Measurements from ENCODE around the gene CCDC157. TPM values are rescaled to one million over a fixed set of nuclear protein-coding genes. Genes with fewer than 3 reads are reported as not detected.

The CCDC157 gene
- total and polyA plus RNA-seq, 10 of the 15 experiments (the other 5 are each of a cell fraction or from before 2014, with no cell fraction given), result 0.10 to 2.8 (median 1.2) TPM

DNA sequence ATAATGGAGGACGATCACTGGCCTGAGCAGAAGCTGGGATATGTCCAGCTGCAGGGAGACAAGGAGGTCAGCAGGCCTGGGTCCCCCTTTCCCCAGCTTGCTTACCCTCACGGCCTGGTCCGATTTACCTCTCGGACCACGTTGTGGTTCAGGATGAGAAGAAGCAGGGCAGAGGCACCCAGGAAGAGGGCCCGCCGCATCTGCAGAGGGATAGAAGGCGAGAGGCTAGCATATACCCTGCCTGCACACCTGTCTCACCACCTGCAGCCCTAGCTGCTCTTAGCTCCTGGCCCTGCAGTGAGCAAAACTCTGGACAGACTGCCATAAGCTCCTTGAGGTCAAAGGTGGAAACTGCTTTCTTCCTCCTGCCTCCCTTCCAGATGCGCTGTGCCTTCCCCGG, 29.1 kb downstream of the CCDC157 start:
- Histone ChIP-seq H3K9me3 (replicated peaks; ENCODE audit: control insufficient read depth, insufficient read depth, low read length) (peaks cover 1% of the 10 kb centered on the region; the same call in 2 of the 3 replicates), H4K20me1 (ENCODE audit: control insufficient read depth, insufficient read depth) (no peaks in the 10 kb centered on the region), H3K9ac (ENCODE audit: control insufficient read depth, insufficient read depth, low read length) (no peak overlapping the region), H3K4me2 (ENCODE audit: control insufficient read depth, insufficient read depth) (no peak overlapping the region), H3K79me2 (ENCODE audit: control insufficient read depth, insufficient read depth, low read length) (no peaks in the 10 kb centered on the region), H3K27ac (ENCODE audit: control insufficient read depth, insufficient read depth) (no peak overlapping the region), H3K36me3 (ENCODE audit: control insufficient read depth in 2 of 2, insufficient read depth in 2 of 2, low read length in 1 of 2) (no peaks in the 10 kb centered on the region), H3K4me1 (ENCODE audit: control insufficient read depth, insufficient read depth, low read length) (peaks cover 4% of the 10 kb centered on the region; the same call in 1 of the 2 replicates), H3K27me3 (replicated peaks in 1 of 2; ENCODE audit: control insufficient read depth in 2 of 2, insufficient read depth in 2 of 2, low read length in 1 of 2) (no peaks in the 10 kb centered on the region), H2AFZ (ENCODE audit: control insufficient read depth, low read depth, low read length) (no peak overlapping the region), H3K4me3 (no peak overlapping the region)
- RAD21 ChIA-PET (ENCODE audit: unreplicated experiment), result interaction anchor here (0.9 to 13.8 kb wide), 4 partner anchors 37 to 278 kb away, joined by 3 to 277 read pairs (median 4); partner anchors contain the start of genes CASTOR1 and TBC1D10A
- no peak for ATAC-seq
- SMC1A ChIA-PET (ENCODE audit: uncharacterized antibody, unreplicated experiment), result interaction anchor here (1.1 to 14.7 kb wide), 3 partner anchors 58 to 122 kb away, joined by 4 to 201 read pairs (median 5); partner anchors contain the start of gene CASTOR1
- no peak for FAIRE-seq
- CTCF ChIA-PET, result interaction anchor here (0.6 to 14.9 kb wide), 10 partner anchors 36 to 1337 kb away, joined by 3 to 436 read pairs (median 3); partner anchors contain the start of gene CASTOR1
- intact Hi-C loops (cut with micrococcal nuclease; ENCODE audit: unreplicated experiment), result loop anchor here (2.0 to 5.0 kb wide), 2 partner anchors 123 to 279 kb away; no protein-coding TSS in a partner anchor
- in situ Hi-C loops (cut with MboI), result loop anchor here (5.0 kb wide), 1 partner anchor 99 kb away; the partner anchor contains the start of gene CASTOR1
- no peak for DNase-seq (ENCODE audit: low read depth, low spot score)
- POLR2A ChIA-PET, result no interaction called here
- BruUV-seq (replicated peaks), result TSS peak; percentile 51
- no peak for TF ChIP-seq ETV6 (conservative IDR thresholded peaks at IDR 0.05 in 1 of 2, IDR thresholded peaks at IDR 0.05 in 1 of 2; ENCODE audit: borderline replicate concordance in 1 of 2, low read depth in 1 of 2)
- 89% methylated on average over 10 of the region's 10 CpGs for WGBS (ENCODE audit: insufficient coverage, insufficient replicate concordance, low lambda C conversion rate, missing lambda C conversion rate)

DNA sequence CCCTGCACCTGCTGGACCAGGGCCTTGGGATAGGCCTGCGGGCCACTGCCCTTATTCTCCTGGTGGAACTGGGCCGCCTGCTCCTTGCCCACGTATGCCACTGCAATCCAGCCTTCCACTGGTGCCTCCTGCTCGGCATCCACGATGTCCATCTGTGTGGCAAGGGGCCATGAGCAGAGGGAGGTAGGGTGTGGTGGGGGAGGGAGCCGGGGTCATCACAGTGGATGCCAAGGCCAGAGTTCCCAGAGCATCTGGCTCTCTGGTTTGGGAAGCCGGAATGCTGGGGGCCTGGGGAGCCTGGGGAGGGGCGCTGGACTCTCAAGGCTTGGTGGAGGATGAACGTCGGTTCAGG, 29.8 kb downstream of the CCDC157 start:
- TF ChIP-seq, protein P1, sequence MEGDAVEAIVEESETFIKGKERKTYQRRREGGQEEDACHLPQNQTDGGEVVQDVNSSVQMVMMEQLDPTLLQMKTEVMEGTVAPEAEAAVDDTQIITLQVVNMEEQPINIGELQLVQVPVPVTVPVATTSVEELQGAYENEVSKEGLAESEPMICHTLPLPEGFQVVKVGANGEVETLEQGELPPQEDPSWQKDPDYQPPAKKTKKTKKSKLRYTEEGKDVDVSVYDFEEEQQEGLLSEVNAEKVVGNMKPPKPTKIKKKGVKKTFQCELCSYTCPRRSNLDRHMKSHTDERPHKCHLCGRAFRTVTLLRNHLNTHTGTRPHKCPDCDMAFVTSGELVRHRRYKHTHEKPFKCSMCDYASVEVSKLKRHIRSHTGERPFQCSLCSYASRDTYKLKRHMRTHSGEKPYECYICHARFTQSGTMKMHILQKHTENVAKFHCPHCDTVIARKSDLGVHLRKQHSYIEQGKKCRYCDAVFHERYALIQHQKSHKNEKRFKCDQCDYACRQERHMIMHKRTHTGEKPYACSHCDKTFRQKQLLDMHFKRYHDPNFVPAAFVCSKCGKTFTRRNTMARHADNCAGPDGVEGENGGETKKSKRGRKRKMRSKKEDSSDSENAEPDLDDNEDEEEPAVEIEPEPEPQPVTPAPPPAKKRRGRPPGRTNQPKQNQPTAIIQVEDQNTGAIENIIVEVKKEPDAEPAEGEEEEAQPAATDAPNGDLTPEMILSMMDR (IDR thresholded peaks at IDR 0.05 in 2 of 3, conservative IDR thresholded peaks at IDR 0.05 in 1 of 3; ENCODE audit: control insufficient read depth in 2 of 3, extremely low read depth in 1 of 3, insufficient read depth in 1 of 3, low read depth in 3 of 3, low read length in 3 of 3), result 0 out of 6 replicates have a peak, but pooled peaks of 1 of the 3 experiments have one; percentile 7
- TF ChIP-seq, protein P2, sequence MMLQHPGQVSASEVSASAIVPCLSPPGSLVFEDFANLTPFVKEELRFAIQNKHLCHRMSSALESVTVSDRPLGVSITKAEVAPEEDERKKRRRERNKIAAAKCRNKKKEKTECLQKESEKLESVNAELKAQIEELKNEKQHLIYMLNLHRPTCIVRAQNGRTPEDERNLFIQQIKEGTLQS (IDR thresholded peaks at IDR 0.05; ENCODE audit: borderline replicate concordance, extremely low read depth, low read depth, low read length), result no peak
- TF ChIP-seq NRF1 (conservative IDR thresholded peaks at IDR 0.05; ENCODE audit: low read depth, low read length), result no peak

More for the DNA sequence above, 29.8 kb downstream of the CCDC157 start:
- Histone ChIP-seq H4K20me1 (ENCODE audit: control insufficient read depth, insufficient read depth) (no peaks in the 10 kb centered on the region), H2AFZ (ENCODE audit: control insufficient read depth, low read depth, low read length) (peak overlapping the region; percentile 56), H3K9me3 (replicated peaks; ENCODE audit: control insufficient read depth, insufficient read depth, low read length) (peaks cover 2% of the 10 kb centered on the region; the same call in 2 of the 3 replicates), H3K4me3 (peak overlapping the region; percentile 77; the same call in 1 of the 2 replicates), H3K27me3 (replicated peaks in 1 of 2; ENCODE audit: control insufficient read depth in 2 of 2, insufficient read depth in 2 of 2, low read length in 1 of 2) (no peaks in the 10 kb centered on the region), H3K36me3 (ENCODE audit: control insufficient read depth in 2 of 2, insufficient read depth in 2 of 2, low read length in 1 of 2) (no peaks in the 10 kb centered on the region), H3K4me1 (ENCODE audit: control insufficient read depth, insufficient read depth, low read length) (peaks cover 9% of the 10 kb centered on the region), H3K4me2 (ENCODE audit: control insufficient read depth, insufficient read depth) (peak overlapping the region; percentile 75), H3K27ac (ENCODE audit: control insufficient read depth, insufficient read depth) (no peak overlapping the region; the same call in 1 of the 2 replicates), H3K79me2 (ENCODE audit: control insufficient read depth, insufficient read depth, low read length) (no peaks in the 10 kb centered on the region), H3K9ac (ENCODE audit: control insufficient read depth, insufficient read depth, low read length) (peak overlapping the region; percentile 58)
- in situ Hi-C loops (cut with MboI), result loop anchor here (5.0 kb wide), 1 partner anchor 99 kb away; the partner anchor contains the start of gene CASTOR1
- DNase-seq (ENCODE audit: low read depth, low spot score), result no peak
- ChIA-PET SMC1A (ENCODE audit: uncharacterized antibody, unreplicated experiment) (interaction anchor here (1.1 to 14.7 kb wide), 3 partner anchors 35 to 123 kb away, joined by 4 to 201 read pairs (median 5); partner anchors contain the start of gene CASTOR1), RAD21 (ENCODE audit: unreplicated experiment) (interaction anchor here (0.8 to 13.8 kb wide), 6 partner anchors 13 to 97 kb away, joined by 3 to 277 read pairs (median 6); partner anchors contain the start of genes CASTOR1, MTFP1 and TBC1D10A), POLR2A (no interaction called here), CTCF (interaction anchor here (0.7 to 14.9 kb wide), 6 partner anchors 37 to 279 kb away, joined by 3 to 436 read pairs (median 4); partner anchors contain the start of gene CASTOR1)
- no TSS peak for BruUV-seq (replicated peaks)
- WGBS (ENCODE audit: insufficient coverage, insufficient replicate concordance, low lambda C conversion rate, missing lambda C conversion rate), result 40% methylated on average over 8 of the region's 10 CpGs
- intact Hi-C loops (cut with micrococcal nuclease; ENCODE audit: unreplicated experiment), result loop anchor here (2.0 to 5.0 kb wide), 2 partner anchors 124 to 279 kb away; no protein-coding TSS in a partner anchor
- ATAC-seq, result no peak
- no peak for FAIRE-seq
